Measurements from ENCODE around the gene NFKBIZ. TPM values are rescaled to one million over a fixed set of nuclear protein-coding genes. Genes with fewer than 3 reads are reported as not detected.
"Not testable (repeated sequence)": the region's sequence is repeated elsewhere in the genome, so short reads cannot be mapped to it uniquely, and the experiment has no call there.

Gene NFKBIZ
- total RNA-seq, 1 experiment from 2014 or later = 10.4 TPM

- no peak overlapping the region for H3K27ac ChIP-seq
- no peaks in the 10 kb centered on the region for H3K9me3 ChIP-seq (replicated peaks)
- no peak for DNase-seq (ENCODE audit: low read depth in 1 of 2, low spot score in 2 of 2)
- H3K36me3 ChIP-seq = no peaks in the 10 kb centered on the region
- H3K27me3 ChIP-seq (replicated peaks) = no peaks in the 10 kb centered on the region
- H3K4me1 ChIP-seq (replicated peaks) = no peaks in the 10 kb centered on the region
- no peak overlapping the region for H3K4me3 ChIP-seq
These were observed 30.4 kb downstream of the NFKBIZ start for GRCh38 chr3:101879623-101880284.

DNA sequence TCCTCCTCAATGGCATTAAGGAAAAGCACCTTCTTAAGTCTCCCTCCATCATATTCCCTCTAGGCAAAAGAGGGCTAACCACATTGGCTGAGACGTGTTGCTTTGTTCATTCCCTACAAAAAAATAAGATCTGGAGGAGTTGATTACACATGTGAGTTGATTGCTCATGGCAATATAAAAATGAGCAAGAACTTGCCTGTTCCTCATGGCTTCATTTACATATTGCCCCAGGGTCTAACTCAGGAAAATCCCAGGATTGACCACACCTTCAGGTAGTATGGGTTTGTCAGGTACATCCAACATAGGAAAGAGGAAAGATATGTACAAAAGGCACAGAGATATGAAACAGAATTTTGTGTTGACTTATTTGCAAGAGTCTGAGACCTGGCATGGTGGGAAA, 35.5 kb downstream of the NFKBIZ start:
- Histone ChIP-seq H3K27me3 (replicated peaks) (no peaks in the 10 kb centered on the region), H3K9me3 (replicated peaks) (no peaks in the 10 kb centered on the region), H3K27ac (no peak overlapping the region), H3K4me3 (no peak overlapping the region), H3K4me1 (replicated peaks) (no peaks in the 10 kb centered on the region), H3K36me3 (no peaks in the 10 kb centered on the region)
- no peak for DNase-seq (ENCODE audit: low read depth in 1 of 2, low spot score in 2 of 2)

- H3K9me3 ChIP-seq (replicated peaks); DNase-seq (ENCODE audit: low read depth in 1 of 2, low spot score in 2 of 2); H3K36me3 ChIP-seq; H3K4me1 ChIP-seq (replicated peaks); H3K4me3 ChIP-seq; H3K27ac ChIP-seq; H3K27me3 ChIP-seq (replicated peaks): not testable (repeated sequence)
These were observed 36.3 kb downstream of the NFKBIZ start for GRCh38 chr3:101885584-101885983.

GRCh38 chr3:101886626-101887025, 37.3 kb downstream of the NFKBIZ start:
- no peak overlapping the region for H3K4me3 ChIP-seq
- H3K27ac ChIP-seq = no peak overlapping the region
- peaks cover 10% of the 10 kb centered on the region; the same call in 1 of the 2 replicates for H3K4me1 ChIP-seq (replicated peaks)
- no peak for DNase-seq (ENCODE audit: low read depth in 1 of 2, low spot score in 2 of 2)
- no peaks in the 10 kb centered on the region for H3K36me3 ChIP-seq
- H3K27me3 ChIP-seq (replicated peaks) = no peaks in the 10 kb centered on the region
- H3K9me3 ChIP-seq (replicated peaks) = no peaks in the 10 kb centered on the region

- H3K27ac ChIP-seq = no peak overlapping the region
- no peaks in the 10 kb centered on the region for H3K9me3 ChIP-seq (replicated peaks)
- H3K27me3 ChIP-seq (replicated peaks) = no peaks in the 10 kb centered on the region
- no peaks in the 10 kb centered on the region for H3K36me3 ChIP-seq
- H3K4me3 ChIP-seq = no peak overlapping the region
- peaks cover 10% of the 10 kb centered on the region; the same call in 1 of the 2 replicates for H3K4me1 ChIP-seq (replicated peaks)
- DNase-seq (ENCODE audit: low read depth in 1 of 2, low spot score in 2 of 2) = no peak
These were observed 39.3 kb downstream of the NFKBIZ start for GRCh38 chr3:101888653-101889052.

DNA sequence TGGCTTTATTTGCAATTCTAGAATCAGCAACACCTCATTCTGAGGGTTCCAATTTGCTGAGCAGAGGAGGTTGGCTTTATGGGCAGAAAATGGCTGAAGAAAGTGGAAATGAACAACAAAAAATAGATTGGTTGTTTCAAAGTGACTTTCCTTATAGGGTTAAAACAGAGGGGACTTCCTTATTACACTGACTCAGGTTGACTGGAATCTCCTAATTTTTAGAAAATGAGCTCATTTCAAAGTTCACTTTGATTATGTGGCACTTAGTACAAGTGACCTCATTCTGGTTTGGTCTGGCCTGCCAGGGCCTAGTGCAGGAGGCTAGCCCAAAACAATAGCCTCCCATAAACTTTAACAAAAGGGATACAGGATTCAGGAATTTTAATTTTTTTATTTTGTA, 41.4 kb downstream of the NFKBIZ start:
- Histone ChIP-seq H3K27me3 (replicated peaks) (no peaks in the 10 kb centered on the region), H3K36me3 (no peaks in the 10 kb centered on the region), H3K27ac (peak overlapping the region; percentile 53), H3K4me1 (replicated peaks) (peaks cover 10% of the 10 kb centered on the region; the same call in 1 of the 2 replicates), H3K4me3 (no peak overlapping the region), H3K9me3 (replicated peaks) (no peaks in the 10 kb centered on the region)
- peak; percentile 50 to 58 for DNase-seq (ENCODE audit: low read depth in 1 of 2, low spot score in 2 of 2)

GRCh38 chr3:101892648-101893047, 43.3 kb downstream of the NFKBIZ start:
- peaks cover 10% of the 10 kb centered on the region; the same call in 1 of the 2 replicates for H3K4me1 ChIP-seq (replicated peaks)
- H3K27ac ChIP-seq = no peak overlapping the region
- H3K9me3 ChIP-seq (replicated peaks) = no peaks in the 10 kb centered on the region
- DNase-seq (ENCODE audit: low read depth in 1 of 2, low spot score in 2 of 2) = no peak
- H3K4me3 ChIP-seq = no peak overlapping the region
- no peaks in the 10 kb centered on the region for H3K36me3 ChIP-seq
- no peaks in the 10 kb centered on the region for H3K27me3 ChIP-seq (replicated peaks)

DNA sequence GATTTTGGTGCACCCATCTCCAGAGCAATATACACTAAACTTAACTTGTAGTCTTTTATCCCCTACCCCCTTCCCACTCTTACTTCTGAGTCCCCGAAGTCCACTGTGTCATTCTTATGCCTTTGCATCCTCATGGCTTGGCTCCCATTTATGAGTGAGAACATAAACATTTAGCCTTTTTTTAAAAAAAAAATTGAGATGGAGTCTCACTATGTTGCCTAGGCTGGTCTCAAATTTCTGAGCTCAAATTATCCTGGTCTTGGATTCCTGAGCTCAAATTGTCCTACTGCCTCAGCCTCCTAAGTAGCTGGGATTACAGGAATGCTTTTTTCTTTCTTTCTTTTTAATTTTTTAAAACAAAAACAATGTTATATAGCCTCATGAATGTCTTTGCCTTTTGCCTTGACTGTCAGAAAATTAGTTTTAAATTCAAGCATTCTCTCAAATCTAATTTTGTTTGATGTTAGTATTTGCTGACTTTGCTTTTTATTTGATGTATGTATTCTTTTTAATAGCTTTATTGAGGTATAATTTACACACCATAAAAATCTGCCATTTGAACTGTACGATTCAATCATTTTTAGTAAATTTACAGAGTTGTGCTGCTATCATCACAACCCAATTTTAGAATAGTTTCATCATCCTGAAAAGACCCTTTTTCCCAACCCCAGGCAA, 46.9 kb downstream of the NFKBIZ start:
- Histone ChIP-seq H3K27me3 (replicated peaks) (no peaks in the 10 kb centered on the region), H3K9me3 (replicated peaks) (no peaks in the 10 kb centered on the region; the same call in 1 of the 2 replicates), H3K36me3 (no peaks in the 10 kb centered on the region), H3K4me3 (no peak overlapping the region), H3K27ac (no peak overlapping the region), H3K4me1 (replicated peaks) (no peaks in the 10 kb centered on the region)
- no peak for DNase-seq (ENCODE audit: low read depth in 1 of 2, low spot score in 2 of 2)

- Histone ChIP-seq H3K27ac (no peak overlapping the region), H3K27me3 (replicated peaks) (no peaks in the 10 kb centered on the region), H3K9me3 (replicated peaks) (no peaks in the 10 kb centered on the region; the same call in 1 of the 2 replicates), H3K4me3 (no peak overlapping the region), H3K4me1 (replicated peaks) (peaks cover 6% of the 10 kb centered on the region), H3K36me3 (no peaks in the 10 kb centered on the region)
- no peak for DNase-seq (ENCODE audit: low read depth in 1 of 2, low spot score in 2 of 2)
These were observed 47.7 kb downstream of the NFKBIZ start for GRCh38 chr3:101897013-101897412.

DNA sequence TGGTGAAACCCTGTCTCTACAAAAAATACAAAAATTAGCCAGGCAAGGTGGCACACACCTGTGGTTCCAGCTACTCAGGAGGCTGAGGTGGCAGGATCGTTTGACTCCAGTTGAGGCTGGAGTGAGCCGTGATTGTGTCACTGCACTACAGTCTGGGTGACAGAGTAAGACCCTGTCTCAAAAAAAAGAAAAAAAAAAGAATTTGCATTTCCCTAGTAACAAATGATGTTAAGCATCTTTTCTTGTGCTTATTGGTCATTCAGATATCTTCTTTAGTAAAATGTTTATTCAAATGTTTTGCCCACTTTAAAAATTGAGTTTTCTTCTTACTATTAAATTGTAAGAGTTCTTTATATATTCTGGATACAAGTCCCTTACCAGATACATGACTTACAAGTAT, 48.7 kb downstream of the NFKBIZ start:
- Histone ChIP-seq H3K4me1 (replicated peaks) (peaks cover 14% of the 10 kb centered on the region), H3K27ac (no peak overlapping the region), H3K36me3 (no peaks in the 10 kb centered on the region), H3K27me3 (replicated peaks) (no peaks in the 10 kb centered on the region), H3K9me3 (replicated peaks) (no peaks in the 10 kb centered on the region; the same call in 1 of the 2 replicates), H3K4me3 (no peak overlapping the region)
- DNase-seq (ENCODE audit: low read depth in 1 of 2, low spot score in 2 of 2) = no peak

- no peaks in the 10 kb centered on the region for H3K27me3 ChIP-seq (replicated peaks)
- DNase-seq (ENCODE audit: low read depth in 1 of 2, low spot score in 2 of 2) = no peak
- H3K27ac ChIP-seq = no peak overlapping the region
- H3K9me3 ChIP-seq (replicated peaks) = no peaks in the 10 kb centered on the region; the same call in 1 of the 2 replicates
- H3K36me3 ChIP-seq = no peaks in the 10 kb centered on the region
- peaks cover 20% of the 10 kb centered on the region for H3K4me1 ChIP-seq (replicated peaks)
- H3K4me3 ChIP-seq = no peak overlapping the region
These were observed 49.4 kb downstream of the NFKBIZ start for GRCh38 chr3:101898752-101899169.

- no peak overlapping the region for H3K27ac ChIP-seq
- no peaks in the 10 kb centered on the region; the same call in 1 of the 2 replicates for H3K9me3 ChIP-seq (replicated peaks)
- peaks cover 20% of the 10 kb centered on the region for H3K4me1 ChIP-seq (replicated peaks)
- no peaks in the 10 kb centered on the region for H3K36me3 ChIP-seq
- no peaks in the 10 kb centered on the region for H3K27me3 ChIP-seq (replicated peaks)
- no peak for DNase-seq (ENCODE audit: low read depth in 1 of 2, low spot score in 2 of 2)
- no peak overlapping the region for H3K4me3 ChIP-seq
These were observed 51.0 kb downstream of the NFKBIZ start for GRCh38 chr3:101900316-101900715.

- DNase-seq (ENCODE audit: low read depth in 1 of 2, low spot score in 2 of 2) = no peak
- Histone ChIP-seq H3K4me3 (no peak overlapping the region), H3K9me3 (replicated peaks) (no peaks in the 10 kb centered on the region; the same call in 1 of the 2 replicates)
These were observed 51.4 kb downstream of the NFKBIZ start for GRCh38 chr3:101900736-101901135.

DNA sequence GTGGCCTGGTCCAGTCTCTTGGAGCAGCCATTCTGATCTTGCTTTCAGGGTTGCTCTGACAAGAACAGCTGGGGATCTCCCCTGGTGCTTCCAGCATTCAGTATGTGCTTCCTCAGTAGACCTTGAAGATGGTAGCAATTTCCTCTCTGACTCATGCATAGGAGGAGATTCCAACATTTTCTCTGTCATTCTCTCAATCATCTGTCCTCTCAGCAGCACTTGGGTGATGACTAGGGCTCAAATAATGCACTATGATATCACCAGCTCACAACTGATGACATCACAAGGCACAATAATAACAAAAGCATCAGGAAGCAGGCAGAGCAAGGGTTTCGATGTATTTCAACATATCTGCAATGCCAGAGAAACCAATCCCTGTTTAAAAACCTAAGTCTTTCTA, 52.7 kb downstream of the NFKBIZ start:
- DNase-seq (ENCODE audit: low read depth in 1 of 2, low spot score in 2 of 2) = peak; percentile 50 to 70
- Histone ChIP-seq H3K4me3 (no peak overlapping the region), H3K9me3 (replicated peaks) (no peaks in the 10 kb centered on the region; the same call in 1 of the 2 replicates), H3K4me1 (replicated peaks) (peaks cover 20% of the 10 kb centered on the region), H3K27me3 (replicated peaks) (no peaks in the 10 kb centered on the region), H3K36me3 (no peaks in the 10 kb centered on the region), H3K27ac (peak overlapping the region; percentile 67)

More at GRCh38 chr3:101900736-101901135, 51.4 kb downstream of the NFKBIZ start:
- Histone ChIP-seq H3K4me1 (replicated peaks) (peaks cover 20% of the 10 kb centered on the region), H3K27me3 (replicated peaks) (no peaks in the 10 kb centered on the region), H3K36me3 (no peaks in the 10 kb centered on the region), H3K27ac (no peak overlapping the region)
